OCI-LY1 (cell line): ENCODE data around the gene INO80B.

Experiments
- EZH2 ChIP-seq: fragments of 200-600 bp; sonication (generic), shearing (Covaris generic); IDR thresholded peaks from 2 replicates; pipeline ENCODE4 v1.8.0; 2017; ENCODE audit warnings: borderline replicate concordance, mixed run types, mild to moderate bottlenecking, antibody characterized with exemption, low read length, moderate library complexity, mixed read lengths
- TF ChIP-seq, protein P1 (sequence below): fragments of 200-600 bp; sonication (generic), shearing (Covaris generic); IDR thresholded peaks from 2 replicates; pipeline ENCODE4 v1.5.1; 2017; ENCODE audit warnings: mild to moderate bottlenecking, antibody characterized with exemption, low read length, moderate library complexity, mixed read lengths

GRCh38 chr2:74502720-74503505, 48.0 kb downstream of the INO80B start:
- TF ChIP-seq, protein P1, sequence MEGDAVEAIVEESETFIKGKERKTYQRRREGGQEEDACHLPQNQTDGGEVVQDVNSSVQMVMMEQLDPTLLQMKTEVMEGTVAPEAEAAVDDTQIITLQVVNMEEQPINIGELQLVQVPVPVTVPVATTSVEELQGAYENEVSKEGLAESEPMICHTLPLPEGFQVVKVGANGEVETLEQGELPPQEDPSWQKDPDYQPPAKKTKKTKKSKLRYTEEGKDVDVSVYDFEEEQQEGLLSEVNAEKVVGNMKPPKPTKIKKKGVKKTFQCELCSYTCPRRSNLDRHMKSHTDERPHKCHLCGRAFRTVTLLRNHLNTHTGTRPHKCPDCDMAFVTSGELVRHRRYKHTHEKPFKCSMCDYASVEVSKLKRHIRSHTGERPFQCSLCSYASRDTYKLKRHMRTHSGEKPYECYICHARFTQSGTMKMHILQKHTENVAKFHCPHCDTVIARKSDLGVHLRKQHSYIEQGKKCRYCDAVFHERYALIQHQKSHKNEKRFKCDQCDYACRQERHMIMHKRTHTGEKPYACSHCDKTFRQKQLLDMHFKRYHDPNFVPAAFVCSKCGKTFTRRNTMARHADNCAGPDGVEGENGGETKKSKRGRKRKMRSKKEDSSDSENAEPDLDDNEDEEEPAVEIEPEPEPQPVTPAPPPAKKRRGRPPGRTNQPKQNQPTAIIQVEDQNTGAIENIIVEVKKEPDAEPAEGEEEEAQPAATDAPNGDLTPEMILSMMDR = peak; percentile 58
- no peak for TF ChIP-seq EZH2
